AG09309 (cell line): Measurements from ENCODE around the gene EFCAB12.

Experiments used
- DNase-seq: peaks from one replicate; pipeline ENCODE4 v3.0.0-alpha.2; 2010; ENCODE audit warnings: low read depth
- H3K4me3 ChIP-seq: 2 replicates; pipeline ENCODE4 v1.5.1; 2011; ENCODE audit warnings: mild to moderate bottlenecking, low read depth, low read length, moderate library complexity; ENCODE audit not compliant: control insufficient read depth
- TF ChIP-seq, protein P1 (sequence below): IDR thresholded peaks from 2 replicates; pipeline ENCODE4 v1.5.1; 2011; ENCODE audit warnings: mild to moderate bottlenecking, low read depth, low read length, inconsistent platforms; ENCODE audit not compliant: insufficient read depth, control insufficient read depth; ENCODE audit errors: missing control alignments

Gene EFCAB12

DNA sequence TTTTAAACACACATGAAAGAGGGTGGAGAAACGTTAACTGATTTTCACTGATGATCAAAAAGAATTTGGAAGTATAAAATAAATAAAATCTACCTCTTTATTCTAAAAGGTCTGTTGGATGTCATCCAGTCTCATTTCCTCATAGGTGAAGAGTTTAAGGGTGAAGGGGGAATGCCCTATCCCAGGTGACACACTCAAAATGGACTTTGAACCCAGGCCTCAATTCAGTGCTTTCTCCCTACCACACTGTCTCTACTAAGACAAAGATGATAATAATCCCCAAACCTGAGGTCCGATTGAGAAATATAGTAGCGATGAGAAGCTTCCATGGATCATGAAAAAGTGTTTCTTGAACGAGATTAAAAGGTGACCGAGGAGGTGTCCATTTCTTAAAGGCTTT lies 5.1 kb upstream of the EFCAB12 start:
- TF ChIP-seq, protein P1, sequence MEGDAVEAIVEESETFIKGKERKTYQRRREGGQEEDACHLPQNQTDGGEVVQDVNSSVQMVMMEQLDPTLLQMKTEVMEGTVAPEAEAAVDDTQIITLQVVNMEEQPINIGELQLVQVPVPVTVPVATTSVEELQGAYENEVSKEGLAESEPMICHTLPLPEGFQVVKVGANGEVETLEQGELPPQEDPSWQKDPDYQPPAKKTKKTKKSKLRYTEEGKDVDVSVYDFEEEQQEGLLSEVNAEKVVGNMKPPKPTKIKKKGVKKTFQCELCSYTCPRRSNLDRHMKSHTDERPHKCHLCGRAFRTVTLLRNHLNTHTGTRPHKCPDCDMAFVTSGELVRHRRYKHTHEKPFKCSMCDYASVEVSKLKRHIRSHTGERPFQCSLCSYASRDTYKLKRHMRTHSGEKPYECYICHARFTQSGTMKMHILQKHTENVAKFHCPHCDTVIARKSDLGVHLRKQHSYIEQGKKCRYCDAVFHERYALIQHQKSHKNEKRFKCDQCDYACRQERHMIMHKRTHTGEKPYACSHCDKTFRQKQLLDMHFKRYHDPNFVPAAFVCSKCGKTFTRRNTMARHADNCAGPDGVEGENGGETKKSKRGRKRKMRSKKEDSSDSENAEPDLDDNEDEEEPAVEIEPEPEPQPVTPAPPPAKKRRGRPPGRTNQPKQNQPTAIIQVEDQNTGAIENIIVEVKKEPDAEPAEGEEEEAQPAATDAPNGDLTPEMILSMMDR = no peak
- DNase-seq = no peak
- H3K4me3 ChIP-seq = no peak overlapping the region

DNA sequence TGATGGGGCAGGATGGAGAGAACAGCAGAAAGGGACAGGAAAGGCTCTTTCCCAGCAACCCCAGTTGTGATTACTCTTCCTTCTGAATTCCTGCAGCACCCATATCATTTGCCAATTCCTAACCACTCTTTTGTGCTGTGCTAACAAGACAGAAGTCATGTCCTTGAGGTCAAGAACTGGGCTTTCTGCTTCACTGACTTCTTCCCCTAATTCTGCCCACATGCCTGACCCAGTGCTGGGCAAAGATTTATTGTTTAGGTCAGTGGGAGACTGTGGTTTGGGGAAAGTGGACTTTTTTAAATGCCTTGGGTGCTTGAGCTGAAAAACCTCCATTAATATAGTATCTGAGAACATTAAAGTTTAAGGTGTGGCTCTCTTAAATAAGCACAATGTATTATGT lies 4.2 kb upstream of the EFCAB12 start:
- no peak overlapping the region for H3K4me3 ChIP-seq
- no peak for DNase-seq
- TF ChIP-seq, protein P1 = no peak

DNA sequence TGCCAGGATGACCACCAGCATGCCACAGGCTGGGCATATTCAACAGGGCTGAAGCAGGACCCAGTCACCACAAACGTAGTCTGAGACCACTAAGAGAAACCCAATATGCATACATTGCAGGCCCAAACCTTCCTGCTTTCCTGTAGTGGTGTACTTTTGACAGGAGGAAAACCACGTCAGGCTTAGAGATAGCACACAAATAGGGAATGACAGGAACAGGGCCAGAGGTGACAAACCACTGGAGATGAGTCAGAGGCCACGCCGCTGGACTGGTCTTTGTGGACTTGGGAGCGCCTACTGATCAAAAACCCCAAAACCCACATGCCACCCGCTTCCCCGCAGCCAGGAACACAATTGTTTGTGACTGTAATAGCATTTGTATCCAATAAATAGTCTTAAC lies 3.6 kb upstream of the EFCAB12 start:
- TF ChIP-seq, protein P1 = no peak
- no peak overlapping the region for H3K4me3 ChIP-seq
- DNase-seq = no peak

DNA sequence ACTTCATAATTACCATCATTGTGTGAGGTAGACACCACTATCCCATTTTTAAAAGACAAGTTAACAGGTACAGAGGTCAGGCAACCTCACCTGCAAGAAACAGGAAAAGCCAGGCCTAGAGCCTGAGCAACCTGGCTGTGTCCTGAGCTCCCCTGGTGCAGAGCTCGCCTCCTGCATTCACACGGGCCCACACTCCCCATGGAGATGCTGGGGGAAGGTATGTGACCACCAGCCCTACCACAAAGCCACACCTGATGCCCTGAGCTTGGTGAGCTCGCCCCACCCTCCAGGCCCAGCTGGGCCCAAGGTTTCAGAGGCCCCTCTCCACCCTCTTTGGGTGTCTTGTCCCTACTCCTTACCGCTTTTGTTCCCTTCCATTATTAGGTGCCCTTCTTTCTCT lies 1.2 kb upstream of the EFCAB12 start:
- H3K4me3 ChIP-seq = no peak overlapping the region
- DNase-seq = no peak
- TF ChIP-seq, protein P1 = no peak

DNA sequence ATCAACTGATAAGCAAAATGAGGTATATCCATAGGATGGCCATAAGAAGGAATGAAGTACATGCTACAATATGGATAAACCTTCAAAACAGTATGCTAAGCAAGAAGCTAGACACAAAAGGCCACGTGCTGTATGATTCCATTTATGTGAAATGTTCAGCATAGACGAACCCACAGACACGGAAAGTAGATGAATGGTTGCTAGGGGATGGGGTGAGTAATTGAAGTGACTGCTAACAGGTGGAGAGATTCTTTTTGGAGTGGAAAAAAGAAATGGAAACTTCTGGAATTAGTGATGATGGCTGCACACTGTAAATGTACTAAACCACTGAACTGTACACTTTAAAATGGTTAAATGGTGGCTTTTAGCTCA lies 630 bp upstream of the EFCAB12 start:
- DNase-seq = no peak
- TF ChIP-seq, protein P1 = no peak
- H3K4me3 ChIP-seq = no peak overlapping the region

DNA sequence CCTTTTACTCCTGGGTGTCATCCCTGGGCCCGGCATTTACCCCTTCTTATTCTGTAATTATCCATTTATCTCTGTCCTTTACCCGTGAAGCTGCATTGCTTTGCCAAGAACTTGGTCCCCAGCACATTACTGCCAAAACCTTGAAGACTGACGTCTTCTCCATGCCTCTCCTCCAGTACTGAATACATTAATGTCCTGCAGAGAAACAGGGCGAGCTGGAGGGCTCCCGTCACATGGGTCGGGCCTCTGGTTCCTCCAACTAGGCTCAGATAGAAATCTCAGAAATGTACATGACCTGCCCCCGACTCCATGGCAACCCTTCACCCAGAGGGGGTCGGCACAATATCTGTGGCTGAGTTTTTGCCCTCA lies 445 bp downstream of the EFCAB12 start:
- DNase-seq = no peak
- H3K4me3 ChIP-seq = peak overlapping the region; percentile 64
- TF ChIP-seq, protein P1 = no peak

DNA sequence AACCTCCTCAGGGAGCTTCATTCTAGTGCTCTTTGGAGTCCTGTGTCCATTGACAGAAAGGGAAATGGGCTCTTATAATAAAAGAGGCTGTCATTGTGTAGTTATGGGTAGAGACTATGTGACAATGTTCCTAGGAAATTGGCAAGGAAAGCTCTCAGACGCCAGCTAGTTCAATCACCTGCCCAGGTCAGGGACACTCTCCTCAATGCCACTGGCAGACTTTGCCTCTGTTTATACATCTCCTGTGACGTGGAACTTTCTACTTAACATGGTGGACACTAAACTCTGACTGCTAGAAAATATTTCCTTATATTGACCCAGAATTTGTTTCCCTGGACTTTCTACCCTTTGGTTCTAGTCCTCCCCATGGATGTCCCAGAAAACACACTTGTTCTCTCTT lies 2.8 kb downstream of the EFCAB12 start:
- no peak for DNase-seq
- H3K4me3 ChIP-seq = no peak overlapping the region
- TF ChIP-seq, protein P1 = no peak
